BJ (cell line): ENCODE data around the gene XYLT1. TPM values are rescaled to one million over a fixed set of nuclear protein-coding genes. Genes with fewer than 3 reads are reported as not detected.

Source experiments
- CTCF ChIA-PET: fragments of 350-600 bp; formaldehyde crosslinking; extraction: SDS; loops from one replicate; lab custom pipeline; 2021; ENCODE audit warnings: antibody characterized with exemption, inconsistent platforms; lab: Yijun Ruan, JAX
- POLR2A ChIA-PET: fragments of 300-600 bp; sonication (Branson Sonifier 250); formaldehyde crosslinking; extraction: SDS; loops from one replicate; lab custom pipeline; 2021; ENCODE audit warnings: antibody characterized with exemption; lab: Charles Lee
- DNase-seq: peaks from one replicate; pipeline ENCODE4 v3.0.0-alpha.2; 2011; ENCODE audit warnings: low read depth
- H3K27me3 ChIP-seq: 2 replicates; pipeline ENCODE4 v1.6.0; 2011; ENCODE audit warnings: low read length; ENCODE audit not compliant: control insufficient read depth, insufficient read depth
- H3K36me3 ChIP-seq: 2 replicates; pipeline ENCODE4 v1.5.1; 2011; ENCODE audit warnings: low read length; ENCODE audit not compliant: control insufficient read depth, insufficient read depth
- H3K4me3 ChIP-seq: 2 replicates; pipeline ENCODE4 v1.5.1; 2011; ENCODE audit warnings: low read depth, mild to moderate bottlenecking, control low read depth, low read length
- polyA plus RNA-seq: library from polyadenylated mRNA; depleted of rRNA; stranded (reverse); fragments of >200 nt; gene quantifications from 2 replicates; pipeline ENCODE4 v1.2.3, GENCODE V29; 2011
- TF ChIP-seq, protein P1 (sequence below): IDR thresholded peaks from 2 replicates; pipeline ENCODE4 v1.5.1; 2011; ENCODE audit warnings: low read depth, mild to moderate bottlenecking, control low read depth, inconsistent platforms, low read length, moderate library complexity; ENCODE audit not compliant: insufficient read depth

The XYLT1 gene
- polyA plus RNA-seq, 1 experiment: 15.9 TPM

DNA sequence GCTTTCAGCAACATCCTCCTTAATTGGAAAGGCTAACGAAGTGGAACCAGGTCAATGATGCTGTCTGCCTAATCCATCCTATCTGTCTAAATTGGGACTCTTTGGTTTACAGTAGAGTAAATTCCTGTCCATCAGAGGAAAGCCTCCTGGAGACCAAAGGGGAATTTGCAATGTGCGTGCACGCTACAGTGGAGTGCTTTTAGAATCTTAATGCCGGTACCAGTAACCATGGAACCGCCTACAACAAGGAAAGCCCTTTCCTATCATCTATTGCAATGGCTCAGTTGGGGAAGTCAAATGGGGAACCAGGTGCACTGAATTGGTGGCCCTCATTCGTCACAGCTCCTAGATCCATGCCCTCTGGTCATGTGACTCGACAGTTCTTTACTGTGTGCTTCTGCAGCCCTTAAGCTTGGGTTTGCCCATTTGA is 110.1 kb downstream of the XYLT1 start:
- TF ChIP-seq, protein P1, sequence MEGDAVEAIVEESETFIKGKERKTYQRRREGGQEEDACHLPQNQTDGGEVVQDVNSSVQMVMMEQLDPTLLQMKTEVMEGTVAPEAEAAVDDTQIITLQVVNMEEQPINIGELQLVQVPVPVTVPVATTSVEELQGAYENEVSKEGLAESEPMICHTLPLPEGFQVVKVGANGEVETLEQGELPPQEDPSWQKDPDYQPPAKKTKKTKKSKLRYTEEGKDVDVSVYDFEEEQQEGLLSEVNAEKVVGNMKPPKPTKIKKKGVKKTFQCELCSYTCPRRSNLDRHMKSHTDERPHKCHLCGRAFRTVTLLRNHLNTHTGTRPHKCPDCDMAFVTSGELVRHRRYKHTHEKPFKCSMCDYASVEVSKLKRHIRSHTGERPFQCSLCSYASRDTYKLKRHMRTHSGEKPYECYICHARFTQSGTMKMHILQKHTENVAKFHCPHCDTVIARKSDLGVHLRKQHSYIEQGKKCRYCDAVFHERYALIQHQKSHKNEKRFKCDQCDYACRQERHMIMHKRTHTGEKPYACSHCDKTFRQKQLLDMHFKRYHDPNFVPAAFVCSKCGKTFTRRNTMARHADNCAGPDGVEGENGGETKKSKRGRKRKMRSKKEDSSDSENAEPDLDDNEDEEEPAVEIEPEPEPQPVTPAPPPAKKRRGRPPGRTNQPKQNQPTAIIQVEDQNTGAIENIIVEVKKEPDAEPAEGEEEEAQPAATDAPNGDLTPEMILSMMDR: no peak
- ChIA-PET CTCF (interaction anchor here (1.2 kb wide), 1 partner anchor 18 kb away, joined by 4 read pairs; no protein-coding TSS in a partner anchor), POLR2A (interaction anchor here (0.5 kb wide), 1 partner anchor 1413 kb away, joined by 7 read pairs; no protein-coding TSS in a partner anchor)
- H3K36me3 ChIP-seq: no peaks in the 10 kb centered on the region
- H3K27me3 ChIP-seq: no peaks in the 10 kb centered on the region
- no peak for DNase-seq
- H3K4me3 ChIP-seq: no peak overlapping the region

DNA sequence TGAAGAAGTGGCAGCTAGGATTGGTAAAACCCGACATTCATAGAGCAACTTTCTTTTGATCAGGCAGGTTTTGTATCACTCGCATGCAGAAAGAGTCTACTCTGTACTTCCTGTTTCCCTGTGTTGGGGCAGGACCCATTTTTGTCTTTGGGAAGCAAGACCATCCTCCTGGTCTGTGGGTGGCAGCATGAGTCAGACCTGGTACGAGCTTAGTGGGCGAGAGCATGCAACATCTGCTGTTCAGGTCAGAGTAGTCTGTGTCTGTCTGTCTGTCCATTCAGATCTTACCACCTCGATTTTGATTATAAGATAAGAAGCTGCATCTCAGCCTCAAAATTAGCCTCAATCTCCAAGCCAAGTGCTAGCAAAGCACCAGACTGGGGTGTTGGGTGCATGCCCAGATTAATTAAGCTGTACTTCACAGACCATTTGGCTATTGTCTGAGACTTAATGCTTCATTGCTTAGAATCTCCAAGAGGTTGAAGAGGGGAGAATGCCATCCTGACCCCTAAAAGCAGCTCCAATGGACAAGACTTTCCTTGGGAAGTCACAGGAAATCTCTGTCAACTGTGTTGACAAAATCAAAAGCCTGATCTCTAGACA is 110.9 kb downstream of the XYLT1 start:
- TF ChIP-seq, protein P1: no peak
- CTCF ChIA-PET: interaction anchor here (1.1 to 2.2 kb wide), 3 partner anchors 14 to 108 kb away, joined by 3 to 7 read pairs (median 4); no protein-coding TSS in a partner anchor
- Histone ChIP-seq H3K4me3 (no peak overlapping the region), H3K27me3 (no peaks in the 10 kb centered on the region), H3K36me3 (no peaks in the 10 kb centered on the region)
- POLR2A ChIA-PET: interaction anchor here (0.5 kb wide), 1 partner anchor 1414 kb away, joined by 7 read pairs; no protein-coding TSS in a partner anchor
- DNase-seq: no peak

DNA sequence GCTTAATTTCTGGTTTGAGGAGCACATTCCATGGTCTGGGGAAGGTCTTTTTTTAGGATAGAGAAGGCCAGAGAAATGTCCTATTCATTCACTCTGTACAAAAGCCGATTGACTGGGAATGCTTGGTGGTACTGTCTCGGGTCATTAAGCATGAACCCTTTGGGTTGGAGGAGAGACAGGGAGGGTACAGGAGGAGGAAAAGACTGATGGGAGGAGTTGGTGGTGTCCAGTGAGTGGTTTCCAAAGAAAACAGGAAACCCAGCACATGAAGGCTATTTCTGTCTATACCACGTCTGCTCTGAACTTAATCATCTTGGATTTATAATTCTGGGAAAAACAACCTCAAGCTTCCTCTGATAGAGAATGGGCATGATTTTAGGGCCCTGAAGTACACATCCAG is 111.9 kb downstream of the XYLT1 start:
- no peak overlapping the region for H3K4me3 ChIP-seq
- DNase-seq: no peak
- TF ChIP-seq, protein P1: no peak
- CTCF ChIA-PET: interaction anchor here (1.1 to 2.2 kb wide), 4 partner anchors 8 to 109 kb away, joined by 3 to 7 read pairs (median 4); no protein-coding TSS in a partner anchor
- POLR2A ChIA-PET: no interaction called here
- H3K36me3 ChIP-seq: no peaks in the 10 kb centered on the region
- no peaks in the 10 kb centered on the region for H3K27me3 ChIP-seq

DNA sequence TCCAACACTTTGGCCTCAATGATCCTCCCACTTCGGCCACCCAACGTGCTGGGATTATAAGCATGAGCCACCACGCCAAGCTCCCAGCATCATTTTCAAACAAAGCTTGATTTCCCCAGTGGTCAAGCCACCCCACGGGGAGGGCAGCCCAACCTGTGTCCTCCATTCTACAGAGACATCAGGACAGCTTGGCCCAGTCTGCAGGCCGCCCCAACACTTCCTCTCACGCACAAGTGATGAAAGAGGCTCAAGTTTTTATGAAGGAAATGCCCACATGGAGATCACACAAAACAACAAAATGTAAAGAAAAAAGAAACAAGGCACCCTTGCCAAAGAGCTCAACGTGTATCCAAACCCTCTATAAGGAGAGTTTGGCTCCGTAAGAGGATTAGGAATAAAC is 112.4 kb downstream of the XYLT1 start:
- TF ChIP-seq, protein P1: no peak
- POLR2A ChIA-PET: no interaction called here
- no peak overlapping the region for H3K4me3 ChIP-seq
- CTCF ChIA-PET: interaction anchor here (1.3 to 2.2 kb wide), 3 partner anchors 9 to 110 kb away, joined by 4 to 7 read pairs (median 5); no protein-coding TSS in a partner anchor
- no peaks in the 10 kb centered on the region for H3K27me3 ChIP-seq
- DNase-seq: no peak
- H3K36me3 ChIP-seq: no peaks in the 10 kb centered on the region

DNA sequence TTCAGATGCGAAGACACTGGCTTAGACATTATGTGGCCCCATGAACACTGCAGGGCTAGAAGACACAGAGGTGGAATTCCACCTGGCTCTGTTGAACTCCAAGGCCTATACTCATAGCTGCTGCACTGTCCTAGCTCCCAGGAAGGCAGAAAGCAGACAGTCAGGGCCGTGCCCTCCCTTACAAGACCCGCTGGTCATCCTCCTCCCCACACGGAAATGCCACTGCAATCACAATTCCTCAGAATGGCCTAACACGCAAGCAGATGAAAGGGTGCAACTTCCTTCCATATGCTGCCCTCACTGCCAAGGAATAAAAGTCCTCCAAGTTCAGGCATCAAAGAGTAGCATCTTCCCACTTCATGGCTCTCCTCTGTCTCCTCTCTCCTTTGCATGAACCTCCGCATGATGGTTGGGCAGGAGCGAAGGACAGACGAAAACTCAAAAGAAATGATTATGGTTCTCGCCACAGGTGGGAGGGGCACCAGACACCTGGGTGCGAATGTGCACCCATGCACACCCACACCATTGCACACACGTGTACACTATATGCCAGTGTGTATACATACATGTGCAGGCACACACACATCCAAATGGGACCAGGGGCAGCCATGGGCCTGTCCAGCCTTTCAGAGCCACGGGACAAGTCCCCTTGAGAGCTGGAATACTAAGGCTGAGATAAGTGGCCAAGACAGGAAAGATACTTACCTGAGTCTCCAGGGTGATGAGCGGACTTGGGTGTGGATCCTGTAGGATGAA is 113.3 kb downstream of the XYLT1 start:
- Histone ChIP-seq H3K27me3 (no peaks in the 10 kb centered on the region), H3K36me3 (no peaks in the 10 kb centered on the region), H3K4me3 (no peak overlapping the region)
- ChIA-PET POLR2A (no interaction called here), CTCF (interaction anchor here (1.3 to 1.7 kb wide), 2 partner anchors 10 kb away, joined by 4 to 5 read pairs; no protein-coding TSS in a partner anchor)
- TF ChIP-seq, protein P1: no peak
- DNase-seq: no peak
